IgD-negative memory B cell (primary cell): ENCODE measurements around the gene SOBP. TPM values are rescaled to one million over a fixed set of nuclear protein-coding genes. Genes with fewer than 3 reads are reported as not detected.

Source experiments
- H3K27ac Mint-ChIP-seq, 3 donors: one replicate each; pipeline ENCODE4 v1.8.0; 2020 to 2022; ENCODE audit warnings: mild to moderate bottlenecking in 3 of 3, mixed read lengths in 3 of 3, moderate library complexity in 1 of 3
- H3K27me3 Mint-ChIP-seq: one replicate; pipeline ENCODE4 v1.8.0; 2021; ENCODE audit warnings: mixed read lengths
- H3K36me3 Mint-ChIP-seq: one replicate; pipeline ENCODE4 v1.8.0; 2020; ENCODE audit warnings: mild to moderate bottlenecking, mixed read lengths
- H3K4me1 Mint-ChIP-seq, 3 donors: one replicate each; pipeline ENCODE4 v1.8.0; 2020 to 2022; ENCODE audit warnings: mixed read lengths in 3 of 3, mild to moderate bottlenecking in 1 of 3
- H3K4me3 Mint-ChIP-seq, 4 donors: one replicate each; pipeline ENCODE4 v1.8.0; 2020 to 2022; ENCODE audit warnings: mild to moderate bottlenecking in 4 of 4, mixed read lengths in 4 of 4, moderate library complexity in 3 of 4
- H3K9me3 Mint-ChIP-seq, 3 donors: one replicate each; pipeline ENCODE4 v1.8.0; 2020 to 2021; ENCODE audit warnings: mixed read lengths in 3 of 3, mild to moderate bottlenecking in 1 of 3
- polyA plus RNA-seq: library from polyadenylated mRNA; unstranded; fragments of 300-500 nt; fragmentation: Illumina TruSeq; gene quantifications from one replicate; pipeline ENCODE4 v1.2.3, GENCODE V29; 2021

SOBP gene
- polyA plus RNA-seq, 1 donor from 2014 or later = 1.0 TPM

DNA sequence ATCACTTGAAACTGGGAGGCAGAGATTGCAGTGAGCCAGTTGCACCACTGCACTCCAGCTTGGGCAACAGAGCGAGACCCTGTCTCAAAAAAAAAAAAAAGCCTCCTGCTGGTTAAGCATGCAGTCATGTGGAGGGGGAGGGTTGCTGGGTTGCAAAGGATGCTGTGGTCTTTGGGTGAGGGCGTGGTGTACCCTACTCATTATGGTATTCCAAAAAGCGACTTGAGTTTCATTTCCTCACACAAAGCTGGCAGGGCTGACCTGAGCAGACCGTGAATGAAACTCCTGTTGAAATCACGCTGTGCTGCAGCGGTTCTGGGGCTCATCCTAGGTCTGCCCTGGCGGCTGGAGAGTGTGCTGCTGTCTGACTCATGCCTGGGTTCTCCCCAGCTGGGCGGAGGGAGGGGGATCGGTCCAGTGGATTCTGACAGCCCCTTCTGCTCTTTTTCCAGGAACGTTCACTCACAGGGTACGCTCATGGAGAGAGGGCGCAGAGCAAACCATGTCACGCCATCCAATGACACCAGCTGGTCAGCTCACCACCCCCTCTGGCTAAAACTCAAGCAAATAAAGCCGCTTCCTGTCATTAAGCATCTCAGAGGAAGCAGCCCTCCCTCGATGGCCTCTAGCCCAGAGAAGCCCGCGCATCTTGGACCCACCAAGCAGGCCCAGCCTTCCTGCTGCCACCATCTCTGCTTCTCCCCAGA is 168.0 kb downstream of the SOBP start:
- Mint-ChIP-seq H3K4me3 (peak overlapping the region; percentile 82 to 93 (median 89)), H3K36me3 (no peaks in the 10 kb centered on the region), H3K9me3 (no peaks in the 10 kb centered on the region), H3K27ac (peak overlapping the region; percentile 87 to 97 (median 96)), H3K4me1 (peaks cover 32 to 47% (median 38%) of the 10 kb centered on the region in 3 donors), H3K27me3 (no peaks in the 10 kb centered on the region)

DNA sequence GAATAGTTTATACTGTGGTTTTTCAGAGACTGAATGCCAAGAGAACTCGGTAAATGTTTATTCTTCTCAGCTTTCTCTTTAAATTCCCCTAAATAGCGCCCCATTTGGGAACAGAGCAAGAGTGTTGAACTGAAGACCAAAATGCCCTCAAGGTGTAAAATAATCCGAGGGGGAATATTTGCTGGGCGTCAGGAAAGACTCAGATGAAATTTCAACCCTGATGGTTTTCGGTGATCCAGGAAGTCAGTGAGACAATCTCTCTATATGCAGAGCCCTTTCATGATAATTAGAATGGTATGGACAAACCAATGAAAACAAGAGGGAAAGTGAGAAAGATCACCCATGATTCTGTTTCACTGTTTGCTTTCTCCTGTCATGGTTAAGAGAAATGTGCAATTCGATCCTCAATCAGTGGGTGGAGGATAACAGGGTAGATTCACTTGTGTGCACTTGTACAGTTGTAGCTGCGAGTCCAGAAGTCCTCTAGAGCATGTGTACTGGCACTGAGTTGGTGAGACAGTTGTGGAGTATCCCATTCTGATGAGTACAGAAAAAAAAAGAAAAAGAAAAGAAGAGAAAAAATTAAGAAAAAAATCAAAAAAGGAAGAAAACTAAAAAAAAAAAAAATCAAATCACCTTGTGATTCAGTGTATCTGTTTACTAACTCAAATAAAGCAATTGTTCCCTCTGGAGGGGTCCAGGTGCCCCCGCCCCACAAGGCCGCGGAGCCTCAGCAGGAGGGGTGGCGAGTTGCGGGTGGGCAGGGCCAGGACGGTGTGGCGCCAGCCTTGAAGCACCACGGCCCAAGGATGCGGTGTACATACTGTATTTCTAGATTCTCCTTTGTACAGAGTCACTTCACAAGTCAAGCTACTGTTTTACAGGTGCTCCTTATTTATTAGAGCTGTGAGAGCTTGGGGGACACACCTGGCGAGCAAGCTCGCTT is 169.3 kb downstream of the SOBP start:
- Mint-ChIP-seq H3K27me3 (no peaks in the 10 kb centered on the region), H3K4me1 (peaks cover 32 to 40% (median 35%) of the 10 kb centered on the region in 3 donors), H3K9me3 (no peaks in the 10 kb centered on the region), H3K36me3 (no peaks in the 10 kb centered on the region), H3K27ac (peak overlapping the region; percentile 87 to 97 (median 96)), H3K4me3 (peak overlapping the region; percentile 82 to 93 (median 89))

DNA sequence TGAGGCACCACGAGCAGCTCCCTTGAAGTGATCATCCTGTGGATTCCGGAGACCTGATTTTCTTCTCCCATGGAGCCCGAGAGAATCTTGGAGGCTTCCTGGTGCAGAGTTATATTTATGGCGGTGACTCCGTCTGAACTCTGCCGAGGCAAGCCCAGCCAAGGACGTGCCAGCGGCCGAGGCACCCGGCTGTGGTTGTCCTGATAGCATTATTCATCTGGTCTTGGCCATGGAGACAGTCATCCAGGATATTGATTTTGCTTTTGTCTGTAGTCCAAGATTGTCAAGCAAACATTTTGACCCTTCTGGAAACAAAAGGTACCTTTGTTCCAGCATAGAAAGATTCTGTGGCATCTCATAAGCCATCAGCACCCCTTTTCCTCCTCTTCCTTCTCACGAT is 170.9 kb downstream of the SOBP start:
- Mint-ChIP-seq H3K27ac (no peak overlapping the region), H3K36me3 (no peaks in the 10 kb centered on the region), H3K4me3 (peak overlapping the region in 2 of 4 donors; percentile 15 to 24), H3K9me3 (no peaks in the 10 kb centered on the region), H3K4me1 (peaks cover 30 to 41% (median 34%) of the 10 kb centered on the region in 3 donors), H3K27me3 (no peaks in the 10 kb centered on the region)

DNA sequence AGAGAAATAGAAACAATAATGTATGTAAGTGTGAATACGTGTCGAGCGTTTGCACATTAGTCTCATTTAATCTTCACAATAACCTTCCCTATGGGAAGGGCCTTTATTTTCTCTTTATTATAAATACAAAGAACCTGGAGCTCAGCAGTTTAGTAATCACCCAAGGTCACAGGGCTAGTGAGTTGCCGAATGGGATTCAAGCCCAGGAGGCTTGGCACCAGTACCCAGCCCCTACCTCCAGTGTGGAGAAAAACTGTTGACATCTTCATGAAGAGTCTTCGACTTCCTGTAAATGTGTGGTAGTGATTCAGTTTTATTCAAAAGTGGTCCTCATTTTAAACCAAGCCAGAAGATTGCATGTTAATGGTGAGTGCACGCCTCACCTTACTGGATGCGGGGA is 171.4 kb downstream of the SOBP start:
- H3K4me3 Mint-ChIP-seq = peak overlapping the region in 2 of 4 donors; percentile 15 to 24
- H3K27me3 Mint-ChIP-seq = no peaks in the 10 kb centered on the region
- peaks cover 29 to 37% (median 31%) of the 10 kb centered on the region in 3 donors for H3K4me1 Mint-ChIP-seq
- no peaks in the 10 kb centered on the region for H3K36me3 Mint-ChIP-seq
- H3K9me3 Mint-ChIP-seq = no peaks in the 10 kb centered on the region
- H3K27ac Mint-ChIP-seq = no peak overlapping the region

DNA sequence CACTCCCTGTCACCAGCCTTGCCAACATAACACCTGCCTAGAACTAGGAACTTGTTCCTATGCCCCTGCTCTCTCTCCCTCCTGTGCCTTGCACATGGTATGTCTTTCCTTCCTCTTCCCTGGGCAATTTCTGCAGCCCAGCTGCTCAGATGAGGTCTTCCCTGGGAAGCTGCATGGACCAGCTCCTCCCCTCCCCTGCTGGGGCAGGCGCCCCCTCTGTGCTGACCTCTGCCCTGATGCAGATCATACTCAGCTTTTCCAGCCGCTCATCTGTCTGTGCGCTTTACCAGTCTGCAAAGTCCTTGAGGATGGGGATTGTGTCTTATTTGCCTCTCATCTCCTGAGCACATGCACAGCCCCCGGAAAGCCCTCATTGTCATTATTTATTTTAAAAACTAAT is 172.4 kb downstream of the SOBP start:
- Mint-ChIP-seq H3K27ac (peak overlapping the region in 1 of 3 donors; percentile 67), H3K36me3 (no peaks in the 10 kb centered on the region), H3K9me3 (no peaks in the 10 kb centered on the region), H3K4me3 (peak overlapping the region in 2 of 4 donors; percentile 13 to 75), H3K4me1 (peaks cover 19 to 36% (median 25%) of the 10 kb centered on the region in 3 donors), H3K27me3 (no peaks in the 10 kb centered on the region)

DNA sequence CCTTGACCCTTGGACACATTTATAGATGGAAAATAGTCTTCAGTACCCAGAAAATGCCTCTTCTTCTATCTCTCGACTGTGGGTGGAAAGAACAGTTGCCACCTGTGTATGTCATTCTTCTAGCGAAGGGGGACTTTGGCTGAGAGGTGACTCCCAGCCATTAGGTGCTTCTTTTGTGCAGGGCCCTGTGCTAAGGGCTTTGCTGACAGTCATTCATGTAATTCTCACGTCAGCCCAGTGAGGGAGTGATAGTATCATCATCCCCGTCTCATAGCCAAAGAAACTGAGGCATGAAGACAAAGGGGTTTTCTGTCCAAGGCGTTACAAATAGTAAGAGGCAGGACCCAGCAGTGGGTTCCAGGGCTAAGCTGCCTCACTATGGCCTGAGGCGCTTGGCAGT is 173.4 kb downstream of the SOBP start:
- Mint-ChIP-seq H3K36me3 (no peaks in the 10 kb centered on the region), H3K27ac (peak overlapping the region in 1 of 3 donors; percentile 76), H3K27me3 (no peaks in the 10 kb centered on the region), H3K4me3 (peak overlapping the region in 1 of 4 donors; percentile 13), H3K4me1 (peaks cover 14 to 31% (median 17%) of the 10 kb centered on the region in 3 donors), H3K9me3 (no peaks in the 10 kb centered on the region)

DNA sequence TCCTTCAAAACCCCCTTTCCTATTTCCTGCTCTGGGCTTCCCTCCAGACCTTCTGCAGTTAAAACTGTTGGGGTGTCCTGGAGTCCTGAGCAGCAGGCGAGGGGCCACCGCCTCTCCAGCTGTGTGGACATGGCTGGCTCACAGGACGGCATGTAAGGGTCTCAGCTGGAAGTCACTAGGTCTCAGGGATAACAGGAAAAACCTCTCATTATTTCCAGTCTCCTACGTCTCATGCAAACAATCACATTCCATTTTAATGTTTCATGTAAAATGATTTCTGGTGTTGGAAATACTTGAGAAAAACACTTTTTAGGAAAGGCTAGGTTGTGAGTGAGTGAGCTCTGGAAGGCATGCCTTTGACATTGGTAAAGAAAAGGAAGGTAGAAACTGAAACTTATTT is 175.5 kb downstream of the SOBP start:
- H3K9me3 Mint-ChIP-seq = no peaks in the 10 kb centered on the region
- H3K4me1 Mint-ChIP-seq = peaks cover 17 to 32% (median 18%) of the 10 kb centered on the region in 3 donors
- H3K4me3 Mint-ChIP-seq = no peak overlapping the region
- H3K27me3 Mint-ChIP-seq = peaks cover 1% of the 10 kb centered on the region
- peak overlapping the region in 2 of 3 donors; percentile 47 to 59 for H3K27ac Mint-ChIP-seq
- no peaks in the 10 kb centered on the region for H3K36me3 Mint-ChIP-seq

DNA sequence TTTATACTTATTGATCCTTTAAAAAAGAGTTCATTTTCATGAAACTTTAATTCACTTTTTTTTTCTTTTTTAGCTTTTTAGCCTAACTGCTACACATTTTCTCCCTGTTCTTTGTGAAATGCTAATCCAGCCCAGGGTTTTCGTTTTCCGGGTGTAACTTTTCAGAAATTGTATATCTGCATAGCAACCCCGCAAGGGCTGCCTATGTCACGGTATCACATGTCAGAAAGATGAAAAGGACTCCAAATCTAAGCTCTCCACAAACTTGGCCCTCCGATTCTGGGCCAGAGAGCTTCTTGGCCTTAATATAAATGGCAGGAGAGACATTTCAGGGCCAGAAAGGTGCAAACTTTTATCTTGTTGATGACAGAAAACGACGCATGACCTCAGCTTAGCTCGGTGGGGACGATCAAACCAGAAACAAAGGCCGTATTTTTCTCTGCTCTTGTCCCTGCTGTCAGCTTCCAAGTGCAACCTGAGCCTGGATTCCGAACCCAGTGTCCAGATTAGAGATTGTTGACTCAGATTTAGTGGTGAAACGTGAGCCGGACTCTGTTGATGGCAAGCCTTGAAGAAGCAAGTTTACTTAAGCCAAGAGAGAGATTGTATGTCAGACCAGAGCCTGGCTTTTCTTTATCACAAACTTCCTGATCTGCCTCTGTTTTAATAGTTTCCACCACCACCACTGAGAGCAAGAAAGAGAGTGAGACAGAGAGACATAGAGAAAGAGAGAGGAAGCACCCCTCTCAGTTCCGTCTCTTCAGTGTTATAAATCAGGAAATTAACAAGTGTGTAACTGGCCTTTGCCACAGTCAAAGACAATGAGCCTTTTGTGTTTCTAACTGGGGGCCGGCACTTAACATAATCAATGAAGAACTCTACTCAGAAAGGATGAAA is 176.4 kb downstream of the SOBP start:
- Mint-ChIP-seq H3K27ac (peak overlapping the region in 1 of 3 donors; percentile 59), H3K4me1 (peaks cover 24 to 38% (median 25%) of the 10 kb centered on the region in 3 donors), H3K36me3 (no peaks in the 10 kb centered on the region), H3K9me3 (no peaks in the 10 kb centered on the region), H3K4me3 (no peak overlapping the region), H3K27me3 (peaks cover 1% of the 10 kb centered on the region)

DNA sequence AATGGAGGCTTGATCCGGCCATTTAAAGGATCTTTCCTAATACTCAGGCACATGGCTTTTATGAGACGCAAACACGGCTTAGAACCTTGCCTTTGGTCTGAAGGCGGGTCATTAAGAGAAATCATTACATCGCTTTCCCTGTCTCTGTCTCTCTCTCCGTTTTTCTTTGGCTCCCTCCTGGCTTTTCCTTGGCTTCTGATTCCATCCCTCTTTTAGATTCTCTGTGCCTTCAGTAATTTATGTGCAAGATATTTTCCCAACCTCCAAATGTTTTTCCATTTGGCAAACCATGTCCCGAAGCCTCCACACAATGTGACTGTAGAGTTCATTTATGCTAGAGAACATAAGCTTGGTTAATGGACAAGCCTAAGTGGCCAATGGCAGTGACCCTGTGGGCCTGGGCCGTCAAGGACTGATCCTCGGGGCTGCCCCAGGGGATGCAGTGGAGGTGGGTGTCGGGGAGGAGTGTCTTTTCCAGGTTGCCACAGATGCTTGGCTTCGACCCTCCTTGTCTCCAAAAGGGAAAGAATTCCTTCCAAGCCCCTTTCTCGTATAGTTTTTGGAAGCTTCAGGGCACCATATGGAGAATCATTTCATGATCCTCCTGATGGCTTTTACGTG is 177.2 kb downstream of the SOBP start:
- H3K27ac Mint-ChIP-seq = peak overlapping the region in 1 of 3 donors; percentile 59

DNA sequence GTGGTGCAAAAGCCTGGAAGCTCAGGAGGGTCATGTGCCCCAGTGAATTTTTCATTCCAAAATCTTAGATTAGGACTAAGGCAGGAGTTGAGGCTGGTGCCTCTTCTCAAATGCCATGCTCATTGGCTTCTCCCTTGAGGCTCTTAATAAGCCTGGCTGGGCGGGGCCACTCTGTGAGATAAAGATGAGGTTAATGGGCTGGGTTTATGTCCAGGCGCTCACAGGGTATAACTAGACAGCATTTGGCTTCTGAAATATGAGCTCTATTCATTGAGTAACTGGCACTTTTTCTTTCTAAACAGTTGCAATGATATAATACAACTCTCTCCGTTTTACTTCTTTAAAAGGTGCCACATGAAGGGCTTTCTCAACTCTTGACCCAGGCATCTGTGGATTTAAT is 177.9 kb downstream of the SOBP start:
- Mint-ChIP-seq H3K9me3 (no peaks in the 10 kb centered on the region), H3K36me3 (no peaks in the 10 kb centered on the region), H3K4me1 (peaks cover 30 to 47% (median 30%) of the 10 kb centered on the region in 3 donors), H3K27me3 (peaks cover 1% of the 10 kb centered on the region), H3K27ac (peak overlapping the region in 2 of 3 donors; percentile 20 to 57), H3K4me3 (no peak overlapping the region)

More for the DNA sequence above, 177.2 kb downstream of the SOBP start:
- Mint-ChIP-seq H3K9me3 (no peaks in the 10 kb centered on the region), H3K27me3 (peaks cover 1% of the 10 kb centered on the region), H3K4me3 (no peak overlapping the region), H3K4me1 (peaks cover 29 to 46% (median 30%) of the 10 kb centered on the region in 3 donors), H3K36me3 (no peaks in the 10 kb centered on the region)

DNA sequence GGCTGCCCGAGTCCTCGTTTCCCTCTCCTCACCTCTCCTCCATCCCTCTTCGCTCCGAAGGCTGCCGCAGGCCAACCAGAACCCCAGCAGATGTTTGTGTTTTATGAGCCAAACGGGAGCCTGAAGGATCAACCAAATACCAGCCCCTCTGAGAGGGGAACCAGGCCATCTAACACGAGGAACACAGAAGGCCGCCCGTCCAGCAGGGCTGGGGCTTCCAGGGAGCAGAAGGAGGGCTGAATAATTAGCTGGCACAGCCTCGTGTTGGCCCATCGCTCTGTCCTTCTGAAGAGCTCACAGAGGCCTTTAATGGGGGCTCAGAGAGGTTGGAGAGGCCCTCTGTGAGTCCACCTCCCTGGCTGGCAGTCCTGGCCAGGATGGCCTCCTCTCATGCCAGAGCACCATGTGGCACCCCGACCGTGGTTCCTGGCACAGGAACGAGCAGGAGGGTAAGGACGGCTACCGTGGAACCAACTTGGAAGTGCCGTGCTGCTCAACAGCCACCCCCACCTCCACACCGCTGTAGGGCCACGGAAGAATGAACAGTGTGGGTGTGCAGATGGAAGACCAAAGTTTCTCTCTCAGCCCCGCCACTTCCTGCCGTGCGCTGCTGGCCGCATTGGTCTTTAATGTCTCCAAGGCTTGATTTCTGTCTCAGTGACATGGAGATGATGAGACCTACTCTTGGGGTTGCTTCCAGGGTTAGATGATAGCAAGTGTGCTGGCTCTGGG is 179.0 kb downstream of the SOBP start:
- Mint-ChIP-seq H3K4me1 (peaks cover 30 to 47% (median 30%) of the 10 kb centered on the region in 3 donors), H3K36me3 (no peaks in the 10 kb centered on the region), H3K27me3 (peaks cover 1% of the 10 kb centered on the region), H3K4me3 (peak overlapping the region in 2 of 4 donors; percentile 67 to 78), H3K9me3 (no peaks in the 10 kb centered on the region), H3K27ac (peak overlapping the region; percentile 14 to 91 (median 20))

DNA sequence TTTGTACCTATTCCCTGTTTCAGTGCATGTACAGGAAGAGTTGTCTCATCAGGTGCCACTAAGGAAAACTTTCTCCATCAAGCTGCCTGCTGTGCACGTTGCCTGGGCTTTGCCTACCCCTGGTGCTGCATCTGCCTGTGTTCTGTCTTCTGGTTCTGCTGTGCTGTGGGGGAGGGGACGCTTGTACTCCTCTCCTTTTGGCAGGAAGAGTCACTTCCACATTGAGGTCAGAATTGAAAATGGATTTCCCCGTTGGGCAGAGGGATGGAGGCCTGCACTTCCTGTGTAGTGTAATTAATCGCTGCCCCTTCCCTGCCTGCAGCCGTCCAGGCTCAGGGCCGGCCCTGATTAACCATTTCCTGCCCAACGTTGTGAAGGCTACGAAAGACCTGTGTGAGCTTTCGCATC is 180.9 kb downstream of the SOBP start:
- Mint-ChIP-seq H3K4me3 (peak overlapping the region in 3 of 4 donors; percentile 3 to 88 (median 65)), H3K4me1 (peaks cover 30 to 43% (median 31%) of the 10 kb centered on the region in 3 donors), H3K36me3 (no peaks in the 10 kb centered on the region), H3K27me3 (peaks cover 1% of the 10 kb centered on the region), H3K9me3 (no peaks in the 10 kb centered on the region), H3K27ac (peak overlapping the region in 2 of 3 donors; percentile 20 to 41)

DNA sequence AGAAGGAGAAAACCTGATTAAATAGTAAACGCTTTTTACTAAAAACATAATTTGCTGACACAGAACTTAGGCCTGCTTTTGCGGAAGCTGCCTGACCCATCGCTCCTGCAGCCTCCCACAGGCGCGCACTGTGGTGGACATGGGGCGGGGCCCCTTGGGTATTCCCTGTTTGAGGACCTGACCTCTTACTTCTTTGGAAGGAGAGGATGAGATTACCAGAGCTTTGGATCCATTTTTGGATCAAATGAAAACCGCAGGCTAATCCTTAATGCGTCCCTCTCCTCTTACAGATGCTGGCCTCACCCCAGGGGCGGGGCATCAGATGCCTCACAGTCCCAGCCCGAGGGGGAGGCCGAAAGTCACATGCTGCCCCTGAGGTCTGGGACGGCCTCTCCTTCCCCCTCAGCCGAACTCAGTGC is 183.2 kb downstream of the SOBP start:
- peaks cover 1% of the 10 kb centered on the region for H3K27me3 Mint-ChIP-seq
- H3K9me3 Mint-ChIP-seq = no peaks in the 10 kb centered on the region
- no peak overlapping the region for H3K27ac Mint-ChIP-seq
- H3K4me1 Mint-ChIP-seq = peaks cover 26 to 30% (median 26%) of the 10 kb centered on the region in 3 donors
- no peak overlapping the region for H3K4me3 Mint-ChIP-seq
- no peaks in the 10 kb centered on the region for H3K36me3 Mint-ChIP-seq
